Glutamatergic neuron (in vitro differentiated cells): ENCODE data around the gene MAPK4. TPM values are rescaled to one million over a fixed set of nuclear protein-coding genes. Genes with fewer than 3 reads are reported as not detected.

Source experiments
- DNase-seq: peaks from one replicate; pipeline ENCODE4 v3.0.0; 2022
- H3K27ac Mint-ChIP-seq: one replicate; pipeline ENCODE4 v1.8.0; 2020; ENCODE audit warnings: mild to moderate bottlenecking, mixed read lengths, inconsistent platforms; ENCODE audit not compliant: unreplicated experiment
- H3K27me3 Mint-ChIP-seq: one replicate; pipeline ENCODE4 v1.8.0; 2020; ENCODE audit warnings: mild to moderate bottlenecking, moderate library complexity, mixed read lengths, inconsistent platforms; ENCODE audit not compliant: unreplicated experiment
- H3K36me3 Mint-ChIP-seq: one replicate; pipeline ENCODE4 v1.8.0; 2020; ENCODE audit warnings: mild to moderate bottlenecking, mixed read lengths, inconsistent platforms; ENCODE audit not compliant: unreplicated experiment
- H3K4me1 Mint-ChIP-seq: one replicate; pipeline ENCODE4 v1.8.0; 2020; ENCODE audit warnings: mild to moderate bottlenecking, low read depth, mixed read lengths, inconsistent platforms; ENCODE audit not compliant: unreplicated experiment
- H3K4me3 Mint-ChIP-seq: one replicate; pipeline ENCODE4 v1.8.0; 2020; ENCODE audit warnings: mild to moderate bottlenecking, mixed read lengths, inconsistent platforms; ENCODE audit not compliant: unreplicated experiment
- H3K9me3 Mint-ChIP-seq: one replicate; pipeline ENCODE4 v1.8.0; 2020; ENCODE audit warnings: mild to moderate bottlenecking, moderate library complexity, mixed read lengths, inconsistent platforms; ENCODE audit not compliant: unreplicated experiment
- total RNA-seq: library from RNA; stranded (reverse); fragmentation: NEBNext Ultra II Directional; extraction: Animal tissue kit (Norgen Biotek cat#: 25700); gene quantifications from one replicate; pipeline ENCODE4 v1.2.1, GENCODE V29; 2021; ENCODE audit not compliant: unreplicated experiment
- TF ChIP-seq, protein P1 (sequence below): fragments of 200-600 bp; sonication (generic); IDR thresholded peaks from one replicate; pipeline ENCODE4 v1.5.0; 2021; ENCODE audit not compliant: partially characterized antibody, unreplicated experiment

The MAPK4 gene
- total RNA-seq, 1 donor from 2014 or later = 13.1 TPM

DNA sequence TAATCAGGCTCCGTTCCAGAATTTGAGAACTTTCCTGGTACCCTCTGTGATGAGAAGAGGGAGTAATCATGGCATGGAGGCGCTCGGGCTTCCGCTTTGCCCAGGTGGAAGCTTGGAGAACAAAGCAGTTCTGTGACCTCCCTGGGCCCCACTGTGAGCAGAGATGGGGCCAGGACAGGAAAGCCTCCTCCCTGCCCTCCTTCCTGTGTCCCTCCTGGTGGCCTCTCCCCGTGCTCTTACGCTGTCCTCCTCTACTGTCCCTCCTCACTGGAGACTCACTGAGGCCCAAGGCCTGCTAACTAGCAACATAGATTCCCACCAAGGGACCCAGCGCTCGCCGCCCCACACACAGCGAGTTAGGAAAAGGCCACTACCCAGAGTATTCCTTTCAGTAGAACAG is 119.8 kb downstream of the MAPK4 start:
- peaks cover 9% of the 10 kb centered on the region for H3K4me1 Mint-ChIP-seq
- DNase-seq = no peak
- TF ChIP-seq, protein P1, sequence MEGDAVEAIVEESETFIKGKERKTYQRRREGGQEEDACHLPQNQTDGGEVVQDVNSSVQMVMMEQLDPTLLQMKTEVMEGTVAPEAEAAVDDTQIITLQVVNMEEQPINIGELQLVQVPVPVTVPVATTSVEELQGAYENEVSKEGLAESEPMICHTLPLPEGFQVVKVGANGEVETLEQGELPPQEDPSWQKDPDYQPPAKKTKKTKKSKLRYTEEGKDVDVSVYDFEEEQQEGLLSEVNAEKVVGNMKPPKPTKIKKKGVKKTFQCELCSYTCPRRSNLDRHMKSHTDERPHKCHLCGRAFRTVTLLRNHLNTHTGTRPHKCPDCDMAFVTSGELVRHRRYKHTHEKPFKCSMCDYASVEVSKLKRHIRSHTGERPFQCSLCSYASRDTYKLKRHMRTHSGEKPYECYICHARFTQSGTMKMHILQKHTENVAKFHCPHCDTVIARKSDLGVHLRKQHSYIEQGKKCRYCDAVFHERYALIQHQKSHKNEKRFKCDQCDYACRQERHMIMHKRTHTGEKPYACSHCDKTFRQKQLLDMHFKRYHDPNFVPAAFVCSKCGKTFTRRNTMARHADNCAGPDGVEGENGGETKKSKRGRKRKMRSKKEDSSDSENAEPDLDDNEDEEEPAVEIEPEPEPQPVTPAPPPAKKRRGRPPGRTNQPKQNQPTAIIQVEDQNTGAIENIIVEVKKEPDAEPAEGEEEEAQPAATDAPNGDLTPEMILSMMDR = no peak
- no peak overlapping the region for H3K27ac Mint-ChIP-seq
- H3K4me3 Mint-ChIP-seq = no peak overlapping the region
- peaks cover 6% of the 10 kb centered on the region for H3K27me3 Mint-ChIP-seq
- H3K36me3 Mint-ChIP-seq = peaks cover 8% of the 10 kb centered on the region
- peaks cover 4% of the 10 kb centered on the region for H3K9me3 Mint-ChIP-seq

DNA sequence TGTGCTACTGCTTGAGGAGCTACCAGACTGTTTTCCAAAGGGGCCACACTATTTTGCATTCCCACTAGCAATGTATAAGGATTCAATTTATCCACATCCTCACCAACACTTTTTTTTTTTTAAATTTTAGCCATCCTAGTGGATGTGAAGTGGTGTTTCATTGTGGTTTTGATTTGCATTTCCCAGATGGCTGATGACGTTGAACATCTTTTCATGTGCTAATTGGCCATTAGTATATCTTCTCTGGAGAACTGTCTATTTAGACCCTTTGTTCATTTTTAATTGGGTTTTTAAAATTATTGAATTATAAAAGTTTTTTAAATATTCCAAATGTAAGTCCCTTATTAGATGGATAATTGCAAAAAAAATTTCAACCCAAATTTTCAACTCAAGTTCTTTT is 121.1 kb downstream of the MAPK4 start:
- TF ChIP-seq, protein P1 = no peak
- Mint-ChIP-seq H3K36me3 (peaks cover 8% of the 10 kb centered on the region), H3K9me3 (peaks cover 4% of the 10 kb centered on the region), H3K27me3 (peaks cover 6% of the 10 kb centered on the region), H3K27ac (no peak overlapping the region), H3K4me3 (no peak overlapping the region), H3K4me1 (peaks cover 11% of the 10 kb centered on the region)
- DNase-seq = no peak

DNA sequence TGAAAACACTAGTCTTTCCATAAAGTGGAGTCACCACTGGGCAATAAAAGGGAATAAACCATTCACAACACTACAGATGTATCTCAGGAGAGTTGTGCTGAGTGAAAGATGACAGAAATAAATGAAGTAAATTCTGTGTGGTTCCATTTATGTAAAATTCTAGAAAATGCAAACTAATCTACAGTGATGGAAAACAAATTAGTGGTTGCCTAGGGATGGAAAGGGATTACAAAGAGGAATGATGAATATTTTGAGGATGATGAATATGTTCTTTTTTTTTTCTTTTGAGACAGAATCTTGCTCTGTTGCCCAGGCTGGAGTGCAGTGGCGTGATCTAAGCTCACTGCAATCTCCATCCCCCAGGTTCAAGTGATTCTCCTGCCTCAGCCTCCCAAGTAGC is 123.0 kb downstream of the MAPK4 start:
- H3K27ac Mint-ChIP-seq = no peak overlapping the region
- TF ChIP-seq, protein P1 = no peak
- DNase-seq = no peak
- peaks cover 17% of the 10 kb centered on the region for H3K4me1 Mint-ChIP-seq
- H3K9me3 Mint-ChIP-seq = peaks cover 2% of the 10 kb centered on the region
- peaks cover 4% of the 10 kb centered on the region for H3K36me3 Mint-ChIP-seq
- peaks cover 6% of the 10 kb centered on the region for H3K27me3 Mint-ChIP-seq
- no peak overlapping the region for H3K4me3 Mint-ChIP-seq

DNA sequence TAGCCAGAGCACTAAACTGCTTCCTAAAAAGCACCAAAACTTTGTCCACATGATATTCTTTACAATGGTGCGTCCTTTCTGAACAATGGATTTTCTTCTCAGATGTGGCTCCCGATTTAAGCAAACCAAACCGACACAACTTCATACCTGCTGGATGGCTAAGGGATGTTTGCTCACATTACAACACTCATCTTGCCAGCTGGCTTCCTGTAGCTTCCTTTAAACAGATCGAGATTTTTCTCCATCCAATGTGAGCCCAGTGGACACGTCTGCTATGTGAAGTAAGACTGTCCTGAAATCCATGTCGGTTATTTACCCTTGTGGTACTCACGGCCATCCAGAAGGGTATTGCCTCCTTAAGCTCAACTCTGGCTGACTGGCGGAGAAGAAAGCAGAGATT is 126.5 kb downstream of the MAPK4 start:
- Mint-ChIP-seq H3K27me3 (peaks cover 2% of the 10 kb centered on the region), H3K9me3 (no peaks in the 10 kb centered on the region), H3K27ac (no peak overlapping the region), H3K4me1 (peaks cover 16% of the 10 kb centered on the region), H3K4me3 (no peak overlapping the region), H3K36me3 (no peaks in the 10 kb centered on the region)
- DNase-seq = no peak
- TF ChIP-seq, protein P1 = no peak

DNA sequence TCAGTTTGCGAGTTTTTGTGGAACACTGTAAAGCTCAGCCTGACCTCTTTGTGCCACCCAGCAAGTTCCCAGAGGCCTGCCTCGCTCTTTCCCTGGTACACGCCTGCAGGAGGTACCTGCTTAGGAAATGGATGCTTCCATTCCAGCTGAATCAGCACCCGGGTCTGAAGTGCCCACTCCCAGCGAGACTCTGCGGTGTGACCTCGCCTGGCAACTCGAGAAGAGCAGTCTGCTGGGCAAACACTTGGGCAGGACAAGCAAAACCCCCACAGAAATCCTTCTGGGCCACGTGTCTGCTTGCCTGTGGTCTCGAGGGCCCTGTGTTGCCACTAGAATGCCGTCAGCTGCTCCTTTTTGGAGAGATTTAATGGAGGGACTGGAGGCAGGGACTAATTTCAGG is 127.6 kb downstream of the MAPK4 start:
- no peak overlapping the region for H3K27ac Mint-ChIP-seq
- H3K4me1 Mint-ChIP-seq = peaks cover 18% of the 10 kb centered on the region
- no peaks in the 10 kb centered on the region for H3K36me3 Mint-ChIP-seq
- TF ChIP-seq, protein P1 = no peak
- H3K27me3 Mint-ChIP-seq = peaks cover 2% of the 10 kb centered on the region
- DNase-seq = no peak
- no peaks in the 10 kb centered on the region for H3K9me3 Mint-ChIP-seq
- no peak overlapping the region for H3K4me3 Mint-ChIP-seq
